Upper lobe of left lung (tissue), 6 donors: ENCODE data around the gene RAI1. TPM values are rescaled to one million over a fixed set of nuclear protein-coding genes. Genes with fewer than 3 reads are reported as not detected.

ENCODE experiments used
- ATAC-seq, 2 donors: fragments of 200-7000 bp; cut with Tn5 transposase; one replicate each; pipeline ENCODE4 v1.9.1; 2022; ENCODE audit warnings: mild to moderate bottlenecking in 2 of 2, moderate library complexity in 2 of 2; ENCODE audit not compliant: low FRiP score in 2 of 2
- DNase-seq, 2 donors: peaks; one replicate each; pipeline ENCODE4 v3.0.0-alpha.2; 2019 to 2020
- H3K27ac ChIP-seq, 4 donors: fragments of 200-600 bp; sonication (generic); one replicate each; pipeline ENCODE4 v1.5.1; 2016 to 2019
- H3K27me3 ChIP-seq, 4 donors: fragments of 200-600 bp; sonication (generic); one replicate each; pipeline ENCODE4 v1.5.1; 2017 to 2019
- H3K36me3 ChIP-seq, 4 donors: fragments of 200-600 bp; sonication (generic); one replicate each; pipeline ENCODE4 v1.5.1; 2016 to 2019
- H3K4me1 ChIP-seq, 4 donors: fragments of 200-600 bp; sonication (generic); one replicate each; pipeline ENCODE4 v1.5.1; 2018 to 2019
- H3K4me3 ChIP-seq, 4 donors: fragments of 200-600 bp; sonication (generic); one replicate each; pipeline ENCODE4 v1.5.1; 2017 to 2019; ENCODE audit warnings: mild to moderate bottlenecking in 2 of 4, moderate library complexity in 1 of 4
- H3K9me3 ChIP-seq, 4 donors: fragments of 200-600 bp; sonication (generic); one replicate each; pipeline ENCODE4 v1.5.1; 2018 to 2019
- EP300 ChIP-seq, 4 donors: sonication (generic); formaldehyde crosslinking; IDR thresholded peaks; one replicate each; pipeline ENCODE4 v1.5.1; 2017; ENCODE audit warnings: antibody characterized with exemption in 4 of 4, control low read depth in 2 of 4
- POLR2A ChIP-seq, 4 donors: fragments of 450-650 bp; IDR thresholded peaks; one replicate each; pipeline ENCODE4 v1.5.1; 2016 to 2017; ENCODE audit warnings: antibody characterized with exemption in 4 of 4, mild to moderate bottlenecking in 2 of 4
- POLR2AphosphoS5 ChIP-seq, 2 donors: sonication (generic); formaldehyde crosslinking; IDR thresholded peaks; one replicate each; pipeline ENCODE4 v1.5.1; 2017; ENCODE audit warnings: antibody characterized with exemption in 2 of 2
- WGBS, 2 donors: methylation state at CpG; one replicate each; pipeline ENCODE4 v1.1.5; 2017 to 2018; 5-methylcytosine and 5-hydroxymethylcytosine counted together
- total RNA-seq, 6 donors: library from RNA; depleted of rRNA in 4 of 6; stranded (reverse); fragments of >200 nt in 4 of 6; gene quantifications; one replicate each; pipeline versions ENCODE4 v1.1.0 to v1.2.1, GENCODE V29; 2016 to 2021
- TF ChIP-seq, protein P1 (sequence below), 6 experiments: fragments of 450-650 bp in 4 of 6; fragments of 200-600 bp in 2 of 6; sonication (generic) in 2 of 6; IDR thresholded peaks; one replicate each; pipeline ENCODE4 v1.5.1; 2016 to 2019; ENCODE audit warnings: antibody characterized with exemption in 6 of 6
- donor health status: DM: no; HTN: no; CAD: no; lungs with moderate emphysema.
- donor health status: DM: no; HTN: yes; CAD: no; lungs with severe emphysema.

RAI1 gene
- total RNA-seq, 6 donors from 2014 or later = 33.8 to 76.6 (median 41.2) TPM

DNA sequence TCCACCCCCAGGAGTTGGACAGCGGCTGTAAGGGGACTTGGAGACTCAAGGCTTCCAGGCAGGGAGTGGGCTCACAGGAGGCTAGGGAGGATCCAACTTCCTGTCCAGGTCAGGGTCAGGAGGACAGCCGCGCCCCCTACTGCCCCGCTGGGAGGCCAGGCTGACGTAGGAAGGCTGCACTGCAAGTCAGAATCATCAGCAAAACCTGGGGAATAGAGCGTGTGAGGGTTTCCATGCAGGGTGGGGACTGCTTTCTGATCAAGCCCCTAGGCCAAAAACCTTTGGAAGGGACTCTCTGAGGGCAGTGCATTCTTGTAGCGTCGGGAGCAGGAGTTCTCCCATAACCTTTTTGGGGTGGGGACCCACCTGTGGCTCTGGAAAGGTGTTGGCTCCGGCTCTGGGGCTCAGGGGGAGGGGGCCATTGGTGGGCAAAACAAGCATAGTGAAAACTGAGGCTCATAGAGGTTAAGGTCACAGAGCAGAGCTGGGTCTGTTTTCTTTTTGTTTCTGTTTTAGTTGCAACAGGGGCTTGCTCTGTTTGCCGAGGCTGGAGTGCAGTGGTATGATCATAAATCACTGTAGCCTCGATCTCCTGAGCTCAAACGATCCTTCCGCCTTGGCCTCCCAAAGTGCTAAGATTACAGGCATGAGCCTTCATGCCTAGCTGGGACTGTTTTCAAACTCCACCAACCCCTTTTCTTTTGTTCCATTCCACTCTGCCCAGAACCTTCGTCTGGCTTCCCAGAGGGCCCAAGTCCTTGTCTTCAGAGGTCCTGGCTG is 22.1 kb downstream of the RAI1 start:
- Histone ChIP-seq H3K4me3 (no peak overlapping the region), H3K4me1 (peaks cover 34 to 59% (median 38%) of the 10 kb centered on the region in 4 donors), H3K27ac (no peak overlapping the region), H3K27me3 (no peaks in the 10 kb centered on the region), H3K9me3 (no peaks in the 10 kb centered on the region), H3K36me3 (no peaks in the 10 kb centered on the region)
- WGBS, 2 donors = 57 to 62% methylated on average over 9 to 14 of the region's 14 CpGs
- ATAC-seq (no peak), DNase-seq (no peak)
- TF ChIP-seq, protein P1, sequence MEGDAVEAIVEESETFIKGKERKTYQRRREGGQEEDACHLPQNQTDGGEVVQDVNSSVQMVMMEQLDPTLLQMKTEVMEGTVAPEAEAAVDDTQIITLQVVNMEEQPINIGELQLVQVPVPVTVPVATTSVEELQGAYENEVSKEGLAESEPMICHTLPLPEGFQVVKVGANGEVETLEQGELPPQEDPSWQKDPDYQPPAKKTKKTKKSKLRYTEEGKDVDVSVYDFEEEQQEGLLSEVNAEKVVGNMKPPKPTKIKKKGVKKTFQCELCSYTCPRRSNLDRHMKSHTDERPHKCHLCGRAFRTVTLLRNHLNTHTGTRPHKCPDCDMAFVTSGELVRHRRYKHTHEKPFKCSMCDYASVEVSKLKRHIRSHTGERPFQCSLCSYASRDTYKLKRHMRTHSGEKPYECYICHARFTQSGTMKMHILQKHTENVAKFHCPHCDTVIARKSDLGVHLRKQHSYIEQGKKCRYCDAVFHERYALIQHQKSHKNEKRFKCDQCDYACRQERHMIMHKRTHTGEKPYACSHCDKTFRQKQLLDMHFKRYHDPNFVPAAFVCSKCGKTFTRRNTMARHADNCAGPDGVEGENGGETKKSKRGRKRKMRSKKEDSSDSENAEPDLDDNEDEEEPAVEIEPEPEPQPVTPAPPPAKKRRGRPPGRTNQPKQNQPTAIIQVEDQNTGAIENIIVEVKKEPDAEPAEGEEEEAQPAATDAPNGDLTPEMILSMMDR (IDR thresholded peaks at IDR 0.05) = peak in 2 of 6 experiments; percentile 21 to 30
- TF ChIP-seq POLR2AphosphoS5 (IDR thresholded peaks at IDR 0.05) (no peak), POLR2A (IDR thresholded peaks at IDR 0.05) (no peak)

DNA sequence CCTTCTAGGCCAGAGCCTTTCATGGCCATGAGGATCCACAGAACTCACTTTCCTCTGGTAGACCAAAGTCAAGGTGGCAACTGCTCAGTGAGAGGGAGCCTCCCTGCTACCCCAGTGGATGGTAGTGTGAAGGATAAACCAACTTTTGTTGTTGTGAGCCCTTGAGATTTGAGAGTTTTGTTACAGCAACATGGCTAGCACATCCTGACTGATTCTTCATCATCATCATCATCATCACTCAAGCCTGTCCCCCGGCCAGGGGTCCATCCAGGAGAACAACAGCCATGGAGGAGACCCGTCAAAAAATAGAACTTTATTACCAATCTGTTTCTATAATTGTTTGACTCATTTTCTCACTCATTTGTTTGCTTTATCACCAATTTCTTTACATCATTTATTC is 23.7 kb downstream of the RAI1 start:
- ATAC-seq (no peak), DNase-seq (no peak)
- no peak overlapping the region for H3K4me3 ChIP-seq
- WGBS, 2 donors = 97 to 98% methylated on average over 2 of the region's 2 CpGs
- no peaks in the 10 kb centered on the region for H3K9me3 ChIP-seq
- H3K36me3 ChIP-seq = no peaks in the 10 kb centered on the region
- no peaks in the 10 kb centered on the region for H3K27me3 ChIP-seq
- H3K27ac ChIP-seq = no peak overlapping the region
- TF ChIP-seq EP300 (IDR thresholded peaks at IDR 0.05) (no peak), POLR2AphosphoS5 (IDR thresholded peaks at IDR 0.05) (no peak), POLR2A (IDR thresholded peaks at IDR 0.05) (no peak)
- TF ChIP-seq, protein P1 (IDR thresholded peaks at IDR 0.05) = no peak
- H3K4me1 ChIP-seq = peaks cover 25 to 54% (median 27%) of the 10 kb centered on the region in 4 donors

GRCh38 chr17:17706140-17707060 is 25.1 kb downstream of the RAI1 start:
- Histone ChIP-seq H3K4me3 (no peak overlapping the region), H3K27me3 (no peaks in the 10 kb centered on the region), H3K36me3 (no peaks in the 10 kb centered on the region), H3K27ac (no peak overlapping the region), H3K9me3 (no peaks in the 10 kb centered on the region), H3K4me1 (peaks cover 28 to 56% (median 29%) of the 10 kb centered on the region in 4 donors)
- TF ChIP-seq EP300 (IDR thresholded peaks at IDR 0.05) (no peak), POLR2AphosphoS5 (IDR thresholded peaks at IDR 0.05) (no peak), POLR2A (IDR thresholded peaks at IDR 0.05) (no peak)
- TF ChIP-seq, protein P1 (IDR thresholded peaks at IDR 0.05) = no peak
- WGBS, 2 donors = 89 to 91% methylated on average over 11 to 12 of the region's 12 CpGs
- ATAC-seq (no peak), DNase-seq (no peak)

- Histone ChIP-seq H3K27ac (no peak overlapping the region), H3K9me3 (no peaks in the 10 kb centered on the region), H3K4me3 (no peak overlapping the region), H3K36me3 (no peaks in the 10 kb centered on the region), H3K4me1 (peaks cover 32 to 65% (median 41%) of the 10 kb centered on the region in 4 donors), H3K27me3 (no peaks in the 10 kb centered on the region)
- no peak for ATAC-seq
- DNase-seq = no peak
- TF ChIP-seq POLR2A (IDR thresholded peaks at IDR 0.05) = no peak
- no peak for TF ChIP-seq POLR2AphosphoS5 (IDR thresholded peaks at IDR 0.05)
- no peak for TF ChIP-seq EP300 (IDR thresholded peaks at IDR 0.05)
- TF ChIP-seq, protein P1 (IDR thresholded peaks at IDR 0.05) = no peak
Observed at GRCh38 chr17:17708295-17708694, 27.0 kb downstream of the RAI1 start.
